GM21515 (cell line): ENCODE data around the gene TEX28.
"Not testable (repeated sequence)": the region's sequence is repeated elsewhere in the genome, so short reads cannot be mapped to it uniquely, and the experiment has no call there.

Experiments used
- ATAC-seq: cut with Tn5 transposase; IDR thresholded peaks from one replicate; pipeline ENCODE4 v1.9.1; 2021; ENCODE audit not compliant: unreplicated experiment

Gene TEX28

GRCh38 chrX:154247377-154248045 is 47.4 kb downstream of the TEX28 start:
- peak; percentile 78 for ATAC-seq

DNA sequence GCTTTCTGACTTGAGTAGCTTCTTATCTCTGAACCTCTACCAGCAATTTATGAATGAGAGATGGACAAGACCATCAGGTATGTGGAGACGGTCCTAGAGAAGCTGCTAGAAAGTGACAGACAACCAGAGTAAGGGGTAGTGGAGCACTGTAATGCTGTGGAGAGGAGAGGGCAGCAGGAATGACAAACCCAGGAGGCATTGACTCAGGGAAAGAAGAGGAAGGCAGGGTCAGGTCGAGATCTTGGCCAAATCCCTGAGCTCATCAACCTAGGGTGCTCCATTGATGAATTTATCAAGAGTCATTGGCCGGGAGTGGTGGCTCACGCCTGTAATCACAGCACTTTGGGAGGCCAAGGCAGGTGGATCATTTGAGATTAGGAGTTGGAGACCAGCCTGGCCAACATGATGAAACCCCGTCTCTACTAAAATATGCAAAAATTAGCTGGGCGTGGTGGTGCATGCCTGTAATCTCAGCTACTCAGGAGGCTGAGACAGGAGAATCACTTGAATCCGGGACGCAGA is 54.9 kb downstream of the TEX28 start:
- not testable (repeated sequence) for ATAC-seq

DNA sequence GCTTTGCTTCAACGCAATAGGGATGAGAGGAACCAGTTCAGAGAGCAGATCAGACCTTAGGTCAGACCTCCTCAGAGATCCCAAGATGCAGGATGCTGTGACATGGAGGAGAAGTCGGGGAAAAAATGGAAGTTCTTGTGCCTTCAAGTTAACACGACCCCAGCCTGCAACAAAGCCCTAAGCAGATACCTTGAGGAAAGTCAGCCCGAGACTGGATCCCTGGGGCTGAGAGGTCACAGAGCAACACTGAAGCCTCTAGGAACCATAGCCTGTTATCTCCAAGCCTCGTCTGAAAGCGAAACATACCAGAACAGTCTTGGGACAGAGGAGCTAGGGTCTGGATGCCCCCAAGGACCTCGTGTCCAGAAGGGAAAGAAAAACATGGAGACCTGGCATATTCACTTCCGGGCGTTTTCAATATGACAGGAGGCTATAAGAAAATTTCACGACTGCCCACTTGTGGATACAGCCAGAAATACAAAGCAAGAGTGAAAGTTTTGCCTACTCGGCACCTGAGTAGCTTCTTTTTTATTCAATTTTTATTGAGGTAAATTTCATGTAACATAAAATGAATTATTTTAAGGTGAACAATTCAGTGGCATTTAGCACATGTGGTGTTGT is 55.9 kb downstream of the TEX28 start:
- not testable (repeated sequence) for ATAC-seq

- not testable (repeated sequence) for ATAC-seq
These were observed 61.3 kb downstream of the TEX28 start for GRCh38 chrX:154233620-154234019.

- ATAC-seq, result not testable (repeated sequence)
These were observed 63.5 kb downstream of the TEX28 start for GRCh38 chrX:154231443-154231842.

GRCh38 chrX:154226706-154227105 is 68.2 kb downstream of the TEX28 start:
- not testable (repeated sequence) for ATAC-seq

GRCh38 chrX:154225292-154225691 is 69.6 kb downstream of the TEX28 start:
- not testable (repeated sequence) for ATAC-seq
